ENCODE data around the gene OR2H2.

GRCh38 chr6:29537714-29538403 is 47.1 kb upstream of the OR2H2 start:
- TF ChIP-seq POLR2A (IDR thresholded peaks at IDR 0.05) (no peak), CTCF (IDR thresholded peaks at IDR 0.05) (no peak), POLR2AphosphoS5 (IDR thresholded peaks at IDR 0.05) (no peak), EP300 (IDR thresholded peaks at IDR 0.05) (no peak)
